Adrenal gland (tissue), 12 donors: ENCODE measurements around the gene L3MBTL1. TPM values are rescaled to one million over a fixed set of nuclear protein-coding genes. Genes with fewer than 3 reads are reported as not detected.

Experiments
- DNase-seq, 7 donors: peaks; one replicate each; pipeline ENCODE4 v3.0.0-alpha.2; 2019 to 2020
- H3K27ac ChIP-seq, 5 donors: fragments of 200-600 bp; sonication (generic) in 4 of 5; 1 replicate in 3 of 5; 2 replicates in 2 of 5; pipeline versions ENCODE4 v1.5.1 to v1.8.0; 2016 to 2020; ENCODE audit warnings: mild to moderate bottlenecking in 1 of 5
- H3K27me3 ChIP-seq: fragments of 200-600 bp; 2 replicates; pipeline ENCODE4 v1.8.0; 2021
- H3K36me3 ChIP-seq, 2 donors: fragments of 200-600 bp; replicated peaks in 1 of 2; 1 replicate in 1 of 2; 2 replicates in 1 of 2; pipeline versions ENCODE4 v1.5.1 to v1.8.0; 2018 to 2022
- H3K4me1 ChIP-seq, 2 donors: fragments of 200-600 bp; replicated peaks in 1 of 2; 1 replicate in 1 of 2; 2 replicates in 1 of 2; pipeline versions ENCODE4 v1.5.1 to v1.8.0; 2018 to 2021
- H3K4me3 ChIP-seq, 4 donors: fragments of 200-600 bp; sonication (generic) in 3 of 4; one replicate each; pipeline ENCODE4 v1.5.1; 2016 to 2018
- H3K9me3 ChIP-seq, 3 donors: fragments of 200-600 bp; sonication (generic) in 1 of 3; replicated peaks in 1 of 3; 1 replicate in 2 of 3; 2 replicates in 1 of 3; pipeline versions ENCODE4 v1.5.1 to v1.8.0; 2016 to 2021
- CTCF ChIP-seq, 6 experiments: fragments of 450-650 bp in 4 of 6; fragments of 200-600 bp in 2 of 6; sonication (generic) in 1 of 6; IDR thresholded peaks; 1 replicate in 5 of 6; 2 replicates in 1 of 6; pipeline versions ENCODE4 v1.5.1 to v1.8.0; 2016 to 2021; ENCODE audit warnings: antibody characterized with exemption in 6 of 6, mild to moderate bottlenecking in 2 of 6, moderate library complexity in 1 of 6
- POLR2A ChIP-seq, 2 donors: fragments of 450-650 bp; IDR thresholded peaks; one replicate each; pipeline ENCODE4 v1.6.1; 2017; ENCODE audit warnings: antibody characterized with exemption in 2 of 2, mild to moderate bottlenecking in 2 of 2, moderate library complexity in 1 of 2
- WGBS, 4 donors: extraction: QIAGEN DNeasy Blood & Tissue Kit in 2 of 4; methylation state at CpG; one replicate each; pipeline versions ENCODE4 v1.1.5 to v1.1.7; 2013 to 2017; 5-methylcytosine and 5-hydroxymethylcytosine counted together
- intact Hi-C, 2 donors: fragments of 100-400 bp; cut with DNase I; formaldehyde crosslinking; loops; one replicate each; pipeline versions ENCODE4 v1.14.1 to v1.15.0; 2022 to 2023
- polyA plus RNA-seq, 3 donors: library from polyadenylated mRNA; stranded (reverse); fragments of 200-250 nt in 2 of 3; fragments of 350-450 nt in 1 of 3; fragmentation: Illumina TruSeq in 1 of 3; extraction: RNeasy Lipid Tissue Mini Kit (QIAGEN cat#74804) in 1 of 3; gene quantifications; one replicate each; pipeline ENCODE4 v1.2.3, GENCODE V29; 2013 to 2014
- total RNA-seq, 9 donors: library from RNA; depleted of rRNA in 4 of 9; stranded (reverse); fragments of >200 nt in 4 of 9; fragments of 120-200 nt in 1 of 9; fragmentation: NEBNext Ultra II Directional in 1 of 9; extraction: Animal tissue kit (Norgen Biotek cat#: 25700) in 1 of 9; gene quantifications; one replicate each; pipeline versions ENCODE4 v1.1.0 to v1.2.4, GENCODE V29; 2013 to 2023
- donor health status: healthy with polysubstance abuse.
- donor health status: Bipolar disorder and iron deficiency.
- donor health status: DM: yes; HTN: yes; CAD: no.
- donor health status: DM: no; HTN: no; CAD: no.
- donor health status: DM: no; HTN: no; CAD: no.
- donor health status: DM: yes; HTN: yes; CAD: no.

Gene L3MBTL1
- total and polyA plus RNA-seq, 12 donors, result 3.3 to 24.4 (median 14.0) TPM

GRCh38 chr20:43543138-43543537, 35.6 kb downstream of the L3MBTL1 start:
- Histone ChIP-seq H3K36me3 (no peaks in the 10 kb centered on the region), H3K9me3 (no peaks in the 10 kb centered on the region), H3K27me3 (no peaks in the 10 kb centered on the region), H3K4me3 (no peak overlapping the region), H3K4me1 (no peaks in the 10 kb centered on the region), H3K27ac (no peak overlapping the region)
- 85 to 93% (median 91%) methylated on average over 5 of the region's 5 CpGs for WGBS, 4 donors
- intact Hi-C loops, result no loop called here
- no peak for DNase-seq
- TF ChIP-seq CTCF (IDR thresholded peaks at IDR 0.05) (no peak), POLR2A (IDR thresholded peaks at IDR 0.05) (no peak)

- no peaks in the 10 kb centered on the region for H3K27me3 ChIP-seq
- no peak for DNase-seq
- no peaks in the 10 kb centered on the region for H3K36me3 ChIP-seq
- H3K4me1 ChIP-seq, result no peaks in the 10 kb centered on the region
- 88 to 95% (median 91%) methylated on average over 9 of the region's 9 CpGs for WGBS, 4 donors
- no peak overlapping the region for H3K27ac ChIP-seq
- intact Hi-C loops, result no loop called here
- H3K4me3 ChIP-seq, result no peak overlapping the region
- no peaks in the 10 kb centered on the region for H3K9me3 ChIP-seq
- TF ChIP-seq CTCF (IDR thresholded peaks at IDR 0.05) (no peak), POLR2A (IDR thresholded peaks at IDR 0.05) (no peak)
Measured at GRCh38 chr20:43544501-43544900, 37.0 kb downstream of the L3MBTL1 start.

- 87 to 92% (median 88%) methylated on average over 3 to 4 of the region's 4 CpGs for WGBS, 4 donors
- Histone ChIP-seq H3K27ac (no peak overlapping the region), H3K27me3 (no peaks in the 10 kb centered on the region), H3K9me3 (no peaks in the 10 kb centered on the region), H3K36me3 (no peaks in the 10 kb centered on the region), H3K4me1 (no peaks in the 10 kb centered on the region), H3K4me3 (no peak overlapping the region)
- intact Hi-C loops, result no loop called here
- TF ChIP-seq CTCF (IDR thresholded peaks at IDR 0.05), result no peak
- TF ChIP-seq POLR2A (IDR thresholded peaks at IDR 0.05), result no peak
- DNase-seq, result no peak
Measured at GRCh38 chr20:43545837-43546578, 38.5 kb downstream of the L3MBTL1 start.

- TF ChIP-seq POLR2A (IDR thresholded peaks at IDR 0.05) (no peak), CTCF (IDR thresholded peaks at IDR 0.05) (no peak)
- H3K9me3 ChIP-seq, result no peaks in the 10 kb centered on the region
Measured at GRCh38 chr20:43548273-43548880, 40.9 kb downstream of the L3MBTL1 start.

More at GRCh38 chr20:43548273-43548880, 40.9 kb downstream of the L3MBTL1 start:
- no peaks in the 10 kb centered on the region for H3K36me3 ChIP-seq
- no peak overlapping the region for H3K4me3 ChIP-seq
- no peaks in the 10 kb centered on the region for H3K4me1 ChIP-seq
- no peak for DNase-seq
- 68 to 77% (median 71%) methylated on average over 3 to 5 of the region's 5 CpGs for WGBS, 4 donors
- H3K27ac ChIP-seq, result no peak overlapping the region
- H3K27me3 ChIP-seq, result no peaks in the 10 kb centered on the region
- intact Hi-C loops, result no loop called here
